WTC11 (cell line): Measurements from ENCODE around the gene PADI2. TPM values are rescaled to one million over a fixed set of nuclear protein-coding genes. Genes with fewer than 3 reads are reported as not detected.
A peak's percentile ranks its signal among the peaks of the same experiment; 100 is the strongest.

ENCODE experiments used
- ATAC-seq: fragments of 200-7000 bp; cut with Tn5 transposase; 2 replicates; pipeline ENCODE4 v1.10.0; 2021; ENCODE audit warnings: mild to moderate bottlenecking, moderate library complexity
- CTCF ChIA-PET: fragments of 300-600 bp; sonication (Branson Sonifier 250); formaldehyde crosslinking; loops from one replicate; lab custom pipeline; 2021; ENCODE audit warnings: antibody characterized with exemption; lab: Charles Lee
- POLR2A ChIA-PET: fragments of 350-600 bp; sonication (Branson Sonifier 250); formaldehyde crosslinking; loops from one replicate; lab custom pipeline; 2021; ENCODE audit warnings: antibody characterized with exemption; lab: Charles Lee
- DNase-seq: peaks from one replicate; pipeline ENCODE4 v3.0.0; 2021; ENCODE audit warnings: low spot score
- H3K27ac Mint-ChIP-seq: 2 replicates; pipeline ENCODE4 v1.8.0; 2021; ENCODE audit warnings: mixed read lengths
- H3K27me3 Mint-ChIP-seq: 2 replicates; pipeline ENCODE4 v1.8.0; 2021; ENCODE audit warnings: low read depth, mild to moderate bottlenecking, moderate library complexity, mixed read lengths
- H3K36me3 Mint-ChIP-seq: 2 replicates; pipeline ENCODE4 v1.8.0; 2021; ENCODE audit warnings: mixed read lengths
- H3K4me1 Mint-ChIP-seq: 2 replicates; pipeline ENCODE4 v1.8.0; 2022; ENCODE audit warnings: mixed read lengths
- H3K4me3 Mint-ChIP-seq: 2 replicates; pipeline ENCODE4 v1.8.0; 2021; ENCODE audit warnings: mild to moderate bottlenecking, moderate library complexity, mixed read lengths
- H3K9me3 Mint-ChIP-seq: 2 replicates; pipeline ENCODE4 v1.8.0; 2021; ENCODE audit warnings: mixed read lengths
- AR ChIP-seq: fragments of 250-450 bp; sonication (Bioruptor Pico); IDR thresholded peaks from 2 replicates; pipeline ENCODE4 v1.9.0; 2021; ENCODE audit warnings: mild to moderate bottlenecking
- ATF1 ChIP-seq: sonication (generic); formaldehyde crosslinking; IDR thresholded peaks from 2 replicates; pipeline ENCODE4 v1.8.1; 2023; ENCODE audit warnings: mild to moderate bottlenecking, moderate library complexity, missing genetic modification reagents
- ATF2 ChIP-seq: sonication (generic); formaldehyde crosslinking; IDR thresholded peaks from 2 replicates; pipeline ENCODE4 v1.8.1; 2022; ENCODE audit warnings: low read depth, missing genetic modification reagents, borderline replicate concordance
- ATF3 ChIP-seq: sonication (generic); formaldehyde crosslinking; conservative IDR thresholded peaks from 2 replicates; pipeline ENCODE4 v1.8.1; 2022; ENCODE audit warnings: mild to moderate bottlenecking, missing genetic modification reagents
- E2F5 ChIP-seq: sonication (generic); formaldehyde crosslinking; IDR thresholded peaks from 2 replicates; pipeline ENCODE4 v1.8.1; 2022; ENCODE audit warnings: mild to moderate bottlenecking, moderate library complexity, missing genetic modification reagents
- GABPB1 ChIP-seq: sonication (generic); formaldehyde crosslinking; IDR thresholded peaks from 2 replicates; pipeline ENCODE4 v1.8.1; 2023; ENCODE audit warnings: mild to moderate bottlenecking, missing genetic modification reagents
- PRDM15 ChIP-seq: sonication (generic); formaldehyde crosslinking; IDR thresholded peaks from 2 replicates; pipeline ENCODE4 v1.8.0; 2022; ENCODE audit warnings: missing genetic modification reagents
- PREB ChIP-seq: sonication (generic); formaldehyde crosslinking; IDR thresholded peaks from 2 replicates; pipeline ENCODE4 v1.8.1; 2022; ENCODE audit warnings: mild to moderate bottlenecking, missing genetic modification reagents, moderate library complexity, borderline replicate concordance
- TEAD1 ChIP-seq: sonication (generic); formaldehyde crosslinking; IDR thresholded peaks from 2 replicates; pipeline ENCODE4 v1.8.0; 2022; ENCODE audit warnings: mild to moderate bottlenecking, missing genetic modification reagents
- USF1 ChIP-seq: sonication (generic); formaldehyde crosslinking; IDR thresholded peaks from 2 replicates; pipeline ENCODE4 v1.8.0; 2022; ENCODE audit warnings: mild to moderate bottlenecking, missing genetic modification reagents
- ZBTB21 ChIP-seq: sonication (generic); formaldehyde crosslinking; IDR thresholded peaks from 2 replicates; pipeline ENCODE4 v1.8.1; 2023; ENCODE audit warnings: mild to moderate bottlenecking, missing genetic modification reagents, borderline replicate concordance
- ZNF121 ChIP-seq: sonication (generic); formaldehyde crosslinking; IDR thresholded peaks from 2 replicates; pipeline ENCODE4 v1.8.0; 2023; ENCODE audit warnings: missing genetic modification reagents
- ZNF317 ChIP-seq: sonication (generic); formaldehyde crosslinking; IDR thresholded peaks from 2 replicates; pipeline ENCODE4 v1.8.1; 2023; ENCODE audit warnings: low read depth, mild to moderate bottlenecking, moderate library complexity, missing genetic modification reagents, borderline replicate concordance
- ZNF416 ChIP-seq: fragments of 250-450 bp; sonication (Bioruptor Pico); IDR thresholded peaks from 2 replicates; pipeline ENCODE4 v1.9.0; 2021; ENCODE audit warnings: mild to moderate bottlenecking, inconsistent platforms
- total RNA-seq: library from RNA; stranded (reverse); gene quantifications from 3 replicates; pipeline ENCODE4 v1.2.3, GENCODE V29; 2021

PADI2 gene
- total RNA-seq, 1 experiment from 2014 or later: 3.8 TPM

GRCh38 chr1:17018849-17019248 is 100.4 kb downstream of the PADI2 start (continued):
- no peak for TF ChIP-seq TEAD1 (CRISPR knock-in tag)
- no peak for TF ChIP-seq ATF3 (CRISPR knock-in tag)
- TF ChIP-seq GABPB1: no peak
- TF ChIP-seq E2F5 (CRISPR knock-in tag): no peak
- TF ChIP-seq ATF1 (CRISPR knock-in tag): no peak
- TF ChIP-seq AR (CRISPR knock-in tag): no peak
- no peak for TF ChIP-seq PREB (CRISPR knock-in tag)
- TF ChIP-seq USF1: no peak
- no peak for TF ChIP-seq ZBTB21 (CRISPR knock-in tag)
- TF ChIP-seq ZNF317 (CRISPR knock-in tag): no peak
- no peak for TF ChIP-seq ATF2 (CRISPR knock-in tag)
- TF ChIP-seq ZNF416 (CRISPR knock-in tag): no peak

GRCh38 chr1:17017435-17017834 is 101.8 kb downstream of the PADI2 start:
- POLR2A ChIA-PET: interaction anchor here (1.6 kb wide), 1 partner anchor 37 kb away, joined by 4 read pairs; the partner anchor contains the start of gene MFAP2
- TF ChIP-seq ZNF121 (CRISPR knock-in tag) (peak; percentile 82; the same call in 1 of the 2 replicates), PRDM15 (CRISPR knock-in tag) (no peak)
- TF ChIP-seq, all 79 proteins: peak for 1
- Mint-ChIP-seq H3K4me1 (peaks cover 38% of the 10 kb centered on the region), H3K36me3 (peaks cover 44% of the 10 kb centered on the region), H3K27ac (no peak overlapping the region), H3K27me3 (no peaks in the 10 kb centered on the region), H3K9me3 (no peaks in the 10 kb centered on the region), H3K4me3 (no peak overlapping the region)
- CTCF ChIA-PET: interaction anchor here (1.1 to 3.9 kb wide), 2 partner anchors 30 to 66 kb away, joined by 4 to 23 read pairs; no protein-coding TSS in a partner anchor
- DNase-seq: no peak
- ATAC-seq: no peak

Other genes with a start within 250 kb of the PADI2 start
- gene RNU1-2, start 223.5 kb downstream of the PADI2 start, total RNA-seq: 1,028 to 1,267 TPM (median 1,197 TPM) in 3 replicates
- gene CROCC, start 197.5 kb downstream of the PADI2 start, total RNA-seq: 73.8 to 75.6 TPM (median 73.9 TPM) in 3 replicates
- gene MFAP2, start 138.8 kb downstream of the PADI2 start, total RNA-seq: 136 to 144 TPM (median 141 TPM) in 3 replicates
- gene ATP13A2, start 107.5 kb downstream of the PADI2 start, total RNA-seq: 84.8 to 95.9 TPM (median 93.1 TPM) in 3 replicates
- gene SDHB, start 65.4 kb downstream of the PADI2 start, total RNA-seq: 81.5 to 90.1 TPM (median 89.5 TPM) in 3 replicates
- gene PADI1, start 85.7 kb upstream of the PADI2 start, total RNA-seq: 0.15 to 0.57 TPM (median 0.18 TPM) in 3 replicates
- 0.61 to 2.0 TPM (median 1.9 TPM) in 3 replicates for gene PADI3, start 129.6 kb upstream of the PADI2 start, total RNA-seq
- gene PADI4, start 188.7 kb upstream of the PADI2 start, total RNA-seq: 0.26 to 0.39 TPM (median 0.27 TPM) in 3 replicates